HFF-Myc (cell line): ENCODE results near the gene ROCK2.
A peak's percentile ranks its signal among the peaks of the same experiment; 100 is the strongest.

ENCODE experiments used
- DNase-seq: peaks from one replicate; pipeline ENCODE4 v3.0.0-alpha.2; 2011; ENCODE audit warnings: low read depth; ENCODE audit errors: extremely low read depth
- H3K4me3 ChIP-seq: replicated peaks from 2 replicates; pipeline ENCODE4 v1.5.1; 2011; ENCODE audit warnings: low read depth, mild to moderate bottlenecking, control low read depth, low read length
- CTCF ChIP-seq: IDR thresholded peaks from 2 replicates; pipeline ENCODE4 v1.5.1; 2012; ENCODE audit warnings: mild to moderate bottlenecking, low read depth, low read length, control low read depth; ENCODE audit errors: missing control alignments

The ROCK2 gene

GRCh38 chr2:11281186-11281585 is 63.2 kb downstream of the ROCK2 start:
- H3K4me3 ChIP-seq, result no peak overlapping the region
- no peak for DNase-seq
- TF ChIP-seq CTCF, result no peak

DNA sequence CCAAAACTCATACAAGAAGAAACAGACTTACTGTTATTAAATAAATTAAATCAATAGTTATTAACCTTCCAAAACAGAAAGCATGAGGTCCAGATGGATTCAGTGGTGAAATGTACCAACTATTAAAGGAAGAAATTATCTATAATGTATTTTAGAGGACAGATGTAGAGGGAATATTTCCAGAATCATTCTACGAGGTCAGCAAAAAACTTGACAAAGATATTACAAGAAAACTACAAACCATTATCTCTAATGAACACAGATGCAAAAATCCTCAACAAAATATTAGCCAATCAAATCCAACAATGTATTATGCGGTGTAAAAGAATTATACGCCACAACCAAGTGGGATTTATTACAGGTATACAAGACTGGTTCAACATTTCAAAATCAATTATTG is 63.7 kb downstream of the ROCK2 start:
- no peak for TF ChIP-seq CTCF
- no peak overlapping the region for H3K4me3 ChIP-seq
- no peak for DNase-seq

- DNase-seq, result no peak
- TF ChIP-seq CTCF, result no peak
- no peak overlapping the region for H3K4me3 ChIP-seq
Measured at GRCh38 chr2:11279398-11279797, 65.0 kb downstream of the ROCK2 start.

- no peak for DNase-seq
- no peak for TF ChIP-seq CTCF
- H3K4me3 ChIP-seq, result no peak overlapping the region
Measured at GRCh38 chr2:11278219-11278618, 66.2 kb downstream of the ROCK2 start.

DNA sequence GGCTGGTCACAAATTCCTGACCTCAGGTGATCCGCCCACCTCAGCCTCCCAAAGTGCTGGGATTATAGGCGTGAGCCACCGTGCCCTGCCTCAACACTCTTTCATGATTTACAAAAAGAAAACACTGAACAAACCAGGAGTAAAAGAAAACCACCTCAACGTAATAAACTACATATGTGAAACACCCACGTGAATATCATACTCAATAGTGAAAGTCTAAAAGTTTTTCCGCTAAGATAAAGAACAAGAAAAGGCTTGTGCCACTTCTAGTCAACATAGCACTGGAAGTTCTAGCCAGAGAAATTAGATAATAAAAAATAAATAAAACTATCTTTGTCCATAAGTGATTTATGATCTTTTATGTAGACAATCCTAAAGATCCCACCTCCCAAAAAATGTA is 68.5 kb downstream of the ROCK2 start:
- no peak for TF ChIP-seq CTCF
- DNase-seq, result no peak
- H3K4me3 ChIP-seq, result no peak overlapping the region

DNA sequence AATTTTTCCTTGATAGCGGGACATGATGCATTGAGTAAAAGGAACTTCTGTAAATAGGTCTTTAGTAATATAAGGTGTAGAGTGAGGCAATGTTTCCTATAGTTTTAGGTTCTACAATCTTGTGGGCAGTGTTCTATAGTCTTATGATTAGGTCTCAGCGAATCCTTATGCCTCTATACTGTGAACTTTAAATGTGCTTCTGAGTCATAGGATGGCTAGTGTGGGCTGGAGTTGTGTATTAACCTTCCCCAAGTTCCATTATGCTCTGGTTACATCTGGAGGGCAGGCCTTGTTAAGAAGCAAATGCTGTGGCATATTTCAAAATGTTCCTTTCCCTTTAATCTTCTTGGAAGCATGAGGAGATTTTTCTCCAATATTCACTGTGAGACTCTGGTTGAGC is 73.5 kb downstream of the ROCK2 start:
- H3K4me3 ChIP-seq, result no peak overlapping the region
- no peak for TF ChIP-seq CTCF
- peak; percentile 72 for DNase-seq

DNA sequence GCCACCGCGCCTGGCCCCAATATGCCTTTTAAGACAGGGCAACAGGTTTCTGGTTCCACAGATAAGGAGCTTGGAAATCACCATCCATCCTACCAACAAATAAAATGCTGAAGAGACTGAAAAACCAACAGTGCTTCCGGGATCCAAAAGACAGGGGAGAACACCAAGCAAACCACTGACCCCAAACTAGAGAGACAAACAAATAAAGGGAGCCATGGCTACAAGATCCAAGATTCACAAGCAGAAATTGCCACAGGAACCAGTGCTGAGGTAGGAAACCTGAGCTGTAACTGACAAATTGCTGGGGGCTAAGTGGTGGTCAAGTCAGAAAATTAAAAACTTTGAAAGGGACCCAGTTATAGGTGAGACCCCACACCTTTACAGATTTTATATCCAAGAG is 76.5 kb downstream of the ROCK2 start:
- DNase-seq, result no peak
- H3K4me3 ChIP-seq, result no peak overlapping the region
- TF ChIP-seq CTCF, result no peak
